GM12878 (cell line): ENCODE measurements around the gene SMAGP.

ENCODE experiments used
- CTCF ChIP-seq, 3 experiments: IDR thresholded peaks in 2 of 3; conservative IDR thresholded peaks in 1 of 3; 2 replicates each; pipeline ENCODE4 v1.5.1; 2011; ENCODE audit warnings: low read depth in 3 of 3, low read length in 3 of 3, mild to moderate bottlenecking in 3 of 3, control low read depth in 2 of 3, moderate library complexity in 2 of 3, inconsistent platforms in 1 of 3, mixed read lengths in 1 of 3; ENCODE audit not compliant: control insufficient read depth in 2 of 3, insufficient read depth in 1 of 3; ENCODE audit errors: extremely low read depth in 1 of 3
- E2F4 ChIP-seq: IDR thresholded peaks from 2 replicates; pipeline ENCODE4 v1.6.1; 2012; ENCODE audit warnings: low read depth, low read length, improper control_type of control experiment
- JUNB ChIP-seq: IDR thresholded peaks from 2 replicates; pipeline ENCODE4 v1.6.1; 2016; ENCODE audit warnings: antibody characterized with exemption, mild to moderate bottlenecking
- MEF2B ChIP-seq: fragments of 450-650 bp; IDR thresholded peaks from 2 replicates; pipeline ENCODE4 v1.6.1; 2018; ENCODE audit warnings: mild to moderate bottlenecking, moderate library complexity; ENCODE audit not compliant: partially characterized antibody, poor library complexity, severe bottlenecking
- POLR2A ChIP-seq: IDR thresholded peaks from 2 replicates; pipeline ENCODE4 v1.6.1; 2011; ENCODE audit warnings: low read depth, mild to moderate bottlenecking, low read length
- POLR2AphosphoS5 ChIP-seq: IDR thresholded peaks from 2 replicates; pipeline ENCODE4 v1.6.1; 2011; ENCODE audit warnings: mild to moderate bottlenecking, low read length, inconsistent platforms
- RELA ChIP-seq: fragments of 450-650 bp; IDR thresholded peaks from 2 replicates; pipeline ENCODE4 v1.8.0; 2014; ENCODE audit warnings: borderline replicate concordance; ENCODE audit not compliant: partially characterized antibody
- SUPT20H ChIP-seq: IDR thresholded peaks from 2 replicates; pipeline ENCODE4 v1.6.1; 2011; ENCODE audit warnings: low read depth, mild to moderate bottlenecking, low read length, moderate library complexity, borderline replicate concordance; ENCODE audit not compliant: control insufficient read depth
- TAF1 ChIP-seq: IDR thresholded peaks from 2 replicates; pipeline ENCODE4 v1.6.1; 2011; ENCODE audit warnings: mild to moderate bottlenecking, low read depth, low read length, borderline replicate concordance

GRCh38 chr12:51306507-51306906 is 36.3 kb upstream of the SMAGP start:
- TF ChIP-seq MEF2B (no peak), JUNB (no peak), RELA (no peak), SUPT20H (no peak), CTCF (IDR thresholded peaks at IDR 0.05 in 2 of 3, conservative IDR thresholded peaks at IDR 0.05 in 1 of 3; ENCODE audit: control insufficient read depth in 2 of 3, extremely low read depth in 1 of 3, insufficient read depth in 1 of 3, low read depth in 3 of 3, low read length in 3 of 3) (no peak), POLR2AphosphoS5 (no peak), E2F4 (no peak), TAF1 (no peak), POLR2A (no peak)
